SKM-1 (cell line): ENCODE data around the gene UPK3BL2.
"Not testable (repeated sequence)": the region's sequence is repeated elsewhere in the genome, so short reads cannot be mapped to it uniquely, and the experiment has no call there.

ENCODE experiments used
- DNase-seq: peaks from one replicate; lab custom pipeline; 2025; ENCODE audit not compliant: unreplicated experiment; lab: John Stamatoyannopoulos, UW

The UPK3BL2 gene

GRCh38 chr7:102532127-102532526 lies 11.4 kb downstream of the UPK3BL2 start:
- not testable (repeated sequence) for DNase-seq

GRCh38 chr7:102531583-102531982 lies 11.9 kb downstream of the UPK3BL2 start:
- not testable (repeated sequence) for DNase-seq

- DNase-seq = not testable (repeated sequence)
These were observed 15.4 kb downstream of the UPK3BL2 start for GRCh38 chr7:102527822-102528793.

GRCh38 chr7:102527182-102527581 lies 16.3 kb downstream of the UPK3BL2 start:
- not testable (repeated sequence) for DNase-seq

- not testable (repeated sequence) for DNase-seq
These were observed 18.7 kb downstream of the UPK3BL2 start for GRCh38 chr7:102524803-102525202.

GRCh38 chr7:102520797-102521196 lies 22.7 kb downstream of the UPK3BL2 start:
- not testable (repeated sequence) for DNase-seq

GRCh38 chr7:102517550-102518147 lies 25.8 kb downstream of the UPK3BL2 start, which contains the start of gene RASA4B:
TSS of gene RASA4B (minus strand) at chr7:102517777. CDS start at chr7:102517710, 67 bp downstream.
- DNase-seq = not testable (repeated sequence)

GRCh38 chr7:102516951-102517350 lies 26.5 kb downstream of the UPK3BL2 start:
- DNase-seq = not testable (repeated sequence)

- not testable (repeated sequence) for DNase-seq
These were observed 27.6 kb downstream of the UPK3BL2 start for GRCh38 chr7:102515889-102516288.

- DNase-seq = not testable (repeated sequence)
These were observed 28.4 kb downstream of the UPK3BL2 start for GRCh38 chr7:102514881-102515721.

GRCh38 chr7:102512642-102513221 lies 30.8 kb downstream of the UPK3BL2 start:
- DNase-seq = not testable (repeated sequence)

GRCh38 chr7:102511860-102512522 lies 31.5 kb downstream of the UPK3BL2 start:
- DNase-seq = not testable (repeated sequence)

- not testable (repeated sequence) for DNase-seq
These were observed 32.9 kb downstream of the UPK3BL2 start for GRCh38 chr7:102510575-102510974.

- not testable (repeated sequence) for DNase-seq
These were observed 35.9 kb downstream of the UPK3BL2 start for GRCh38 chr7:102507410-102508088.

GRCh38 chr7:102505298-102506185 lies 38.0 kb downstream of the UPK3BL2 start:
- DNase-seq = not testable (repeated sequence)

- not testable (repeated sequence) for DNase-seq
These were observed 40.4 kb downstream of the UPK3BL2 start for GRCh38 chr7:102503141-102503540.

- not testable (repeated sequence) for DNase-seq
These were observed 45.2 kb downstream of the UPK3BL2 start for GRCh38 chr7:102498321-102498720.

- DNase-seq = not testable (repeated sequence)
These were observed 46.2 kb downstream of the UPK3BL2 start for GRCh38 chr7:102497308-102497707.
